ENCODE measurements around the gene DNAJC3. TPM values are rescaled to one million over a fixed set of nuclear protein-coding genes. Genes with fewer than 3 reads are reported as not detected.

DNAJC3 gene
- total and polyA plus RNA-seq, 2 of the 8 experiments (the other 6 are each of a cell fraction or from before 2014, with no cell fraction given): 4.3 to 24.1 TPM

GRCh38 chr13:95793018-95793555 is 116.1 kb downstream of the DNAJC3 start:
- Histone ChIP-seq H2BK5ac (ENCODE audit: low read depth, low read length) (no peak overlapping the region), H3K56ac (replicated peaks; ENCODE audit: insufficient read length, low read depth, low read length) (no peak overlapping the region), H3K27me3 (replicated peaks in 1 of 4; ENCODE audit: control insufficient read depth in 3 of 4, extremely low read depth in 1 of 4, insufficient read depth in 3 of 4, low read length in 3 of 4) (no peaks in the 10 kb centered on the region), H2BK120ac (replicated peaks; ENCODE audit: low read depth, low read length) (no peak overlapping the region), H3K9me3 (ENCODE audit: insufficient read depth in 2 of 2, low read depth in 1 of 2, low read length in 1 of 2) (no peaks in the 10 kb centered on the region), H3K23ac (ENCODE audit: insufficient read length) (no peak overlapping the region), H2BK15ac (ENCODE audit: low read length) (no peak overlapping the region), H3K36me3 (ENCODE audit: control insufficient read depth in 2 of 4, insufficient read depth in 4 of 4, low read length in 3 of 4) (peaks cover 0 to 7% (median 1%) of the 10 kb centered on the region in 4 experiments; a peak in 5 of 8 replicates), H3K14ac (ENCODE audit: insufficient read length) (no peak overlapping the region), H3K79me2 (ENCODE audit: control insufficient read depth in 1 of 2, insufficient read depth in 2 of 2, low read length in 2 of 2) (no peaks in the 10 kb centered on the region), H3K4me1 (replicated peaks in 1 of 4; ENCODE audit: control insufficient read depth in 3 of 4, insufficient read depth in 4 of 4, low read length in 3 of 4) (no peaks in the 10 kb centered on the region), H4K8ac (ENCODE audit: extremely low read depth, insufficient read depth, low read length) (no peak overlapping the region), H3K9ac (replicated peaks in 1 of 4; ENCODE audit: extremely low read depth in 1 of 4, low read depth in 3 of 4, low read length in 3 of 4) (no peak overlapping the region), H4K5ac (ENCODE audit: insufficient read length, low read depth, low read length) (no peak overlapping the region), H3K23me2 (ENCODE audit: low read depth, low read length) (no peaks in the 10 kb centered on the region), H2BK20ac (ENCODE audit: low read length) (no peak overlapping the region), H2BK12ac (ENCODE audit: low read depth, low read length) (no peak overlapping the region), H4K20me1 (replicated peaks in 1 of 2; ENCODE audit: control insufficient read depth in 1 of 2, insufficient read depth in 2 of 2, low read length in 2 of 2) (no peaks in the 10 kb centered on the region), H3K79me1 (ENCODE audit: low read depth, low read length) (no peaks in the 10 kb centered on the region), H3K4ac (replicated peaks; ENCODE audit: insufficient read length, low read depth, low read length) (no peak overlapping the region), H3K27ac (ENCODE audit: low read depth, low read length) (no peak overlapping the region), H3K18ac (ENCODE audit: extremely low read depth, low read length) (no peak overlapping the region), H2AK5ac (ENCODE audit: low read depth, low read length) (no peak overlapping the region), H3K4me2 (ENCODE audit: insufficient read depth in 1 of 2, low read depth in 2 of 2, low read length in 2 of 2) (no peak overlapping the region), H3K4me3 (ENCODE audit: extremely low read depth in 1 of 4, insufficient read depth in 2 of 4, low read depth in 3 of 4, low read length in 4 of 4) (no peak overlapping the region), H4K91ac (replicated peaks; ENCODE audit: insufficient read length, low read length) (no peak overlapping the region), H2AFZ (ENCODE audit: low read length) (no peak overlapping the region)
- POLR2A ChIA-PET (ENCODE audit: partially characterized antibody): no interaction called here
- 93% methylated on average over 3 of the region's 3 CpGs; no CpG with 5 or more reads in 1 of the 2 experiments for WGBS, 2 experiments (ENCODE audit: extremely low coverage in 1 of 2, insufficient coverage in 1 of 2, insufficient read length in 1 of 2, insufficient replicate concordance in 2 of 2, low coverage in 1 of 2, low lambda C conversion rate in 2 of 2, missing lambda C conversion rate in 1 of 2)
- no peak for DNase-seq (ENCODE audit: low read depth in 1 of 2, low spot score in 2 of 2)
- CTCF ChIA-PET (ENCODE audit: partially characterized antibody): interaction anchor here (0.6 kb wide), 1 partner anchor 50 kb away, joined by 3 read pairs; no protein-coding TSS in a partner anchor
- no peak for FAIRE-seq
- TF ChIP-seq CHD2 (IDR thresholded peaks at IDR 0.05; ENCODE audit: low read length) (no peak), TAF1 (IDR thresholded peaks at IDR 0.05; ENCODE audit: low read depth, low read length) (no peak), RNF2 (IDR thresholded peaks at IDR 0.05; ENCODE audit: borderline replicate concordance, low read depth, low read length, missing control alignments, poor library complexity, severe bottlenecking) (no peak), GTF2F1 (IDR thresholded peaks at IDR 0.05; ENCODE audit: borderline replicate concordance, low read depth, low read length) (no peak)
